ENCODE data around the gene ORC3.

The ORC3 gene

GRCh38 chr6:87705070-87705691 is 115.2 kb downstream of the ORC3 start (continued):
- peak; percentile 35; the same call in 1 of the 2 replicates for TF ChIP-seq SP7 (tag by site-specific recombination; IDR thresholded peaks at IDR 0.05)
- no peak for TF ChIP-seq RBAK (tag by site-specific recombination; IDR thresholded peaks at IDR 0.05)
- TF ChIP-seq ZNF266 (tag by site-specific recombination; IDR thresholded peaks at IDR 0.05; ENCODE audit: low read depth) = no peak
- TF ChIP-seq, protein P1, sequence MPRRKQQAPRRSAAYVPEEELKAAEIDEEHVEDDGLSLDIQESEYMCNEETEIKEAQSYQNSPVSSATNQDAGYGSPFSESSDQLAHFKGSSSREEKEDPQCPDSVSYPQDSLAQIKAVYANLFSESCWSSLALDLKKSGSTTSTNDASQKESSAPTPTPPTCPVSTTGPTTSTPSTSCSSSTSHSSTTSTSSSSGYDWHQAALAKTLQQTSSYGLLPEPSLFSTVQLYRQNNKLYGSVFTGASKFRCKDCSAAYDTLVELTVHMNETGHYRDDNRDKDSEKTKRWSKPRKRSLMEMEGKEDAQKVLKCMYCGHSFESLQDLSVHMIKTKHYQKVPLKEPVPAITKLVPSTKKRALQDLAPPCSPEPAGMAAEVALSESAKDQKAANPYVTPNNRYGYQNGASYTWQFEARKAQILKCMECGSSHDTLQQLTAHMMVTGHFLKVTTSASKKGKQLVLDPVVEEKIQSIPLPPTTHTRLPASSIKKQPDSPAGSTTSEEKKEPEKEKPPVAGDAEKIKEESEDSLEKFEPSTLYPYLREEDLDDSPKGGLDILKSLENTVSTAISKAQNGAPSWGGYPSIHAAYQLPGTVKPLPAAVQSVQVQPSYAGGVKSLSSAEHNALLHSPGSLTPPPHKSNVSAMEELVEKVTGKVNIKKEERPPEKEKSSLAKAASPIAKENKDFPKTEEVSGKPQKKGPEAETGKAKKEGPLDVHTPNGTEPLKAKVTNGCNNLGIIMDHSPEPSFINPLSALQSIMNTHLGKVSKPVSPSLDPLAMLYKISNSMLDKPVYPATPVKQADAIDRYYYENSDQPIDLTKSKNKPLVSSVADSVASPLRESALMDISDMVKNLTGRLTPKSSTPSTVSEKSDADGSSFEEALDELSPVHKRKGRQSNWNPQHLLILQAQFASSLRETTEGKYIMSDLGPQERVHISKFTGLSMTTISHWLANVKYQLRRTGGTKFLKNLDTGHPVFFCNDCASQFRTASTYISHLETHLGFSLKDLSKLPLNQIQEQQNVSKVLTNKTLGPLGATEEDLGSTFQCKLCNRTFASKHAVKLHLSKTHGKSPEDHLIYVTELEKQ (tag by site-specific recombination; IDR thresholded peaks at IDR 0.05; ENCODE audit: borderline replicate concordance) = no peak
- TF ChIP-seq ZNF155 (tag by site-specific recombination; IDR thresholded peaks at IDR 0.05) = no peak
- TF ChIP-seq MZF1 (tag by site-specific recombination; IDR thresholded peaks at IDR 0.05; ENCODE audit: borderline replicate concordance) = no peak; the same call in 1 of the 2 replicates
- no peak for TF ChIP-seq ZNF211 (tag by site-specific recombination; IDR thresholded peaks at IDR 0.05; ENCODE audit: low read depth)
- peak; percentile 32 for TF ChIP-seq OSR2 (tag by site-specific recombination; IDR thresholded peaks at IDR 0.05)
- TF ChIP-seq ZBTB17 (tag by site-specific recombination; IDR thresholded peaks at IDR 0.05) = peak; percentile 22; the same call in 1 of the 2 replicates
- TF ChIP-seq ZNF513 (tag by site-specific recombination; IDR thresholded peaks at IDR 0.05) = no peak
- TF ChIP-seq, protein P2, sequence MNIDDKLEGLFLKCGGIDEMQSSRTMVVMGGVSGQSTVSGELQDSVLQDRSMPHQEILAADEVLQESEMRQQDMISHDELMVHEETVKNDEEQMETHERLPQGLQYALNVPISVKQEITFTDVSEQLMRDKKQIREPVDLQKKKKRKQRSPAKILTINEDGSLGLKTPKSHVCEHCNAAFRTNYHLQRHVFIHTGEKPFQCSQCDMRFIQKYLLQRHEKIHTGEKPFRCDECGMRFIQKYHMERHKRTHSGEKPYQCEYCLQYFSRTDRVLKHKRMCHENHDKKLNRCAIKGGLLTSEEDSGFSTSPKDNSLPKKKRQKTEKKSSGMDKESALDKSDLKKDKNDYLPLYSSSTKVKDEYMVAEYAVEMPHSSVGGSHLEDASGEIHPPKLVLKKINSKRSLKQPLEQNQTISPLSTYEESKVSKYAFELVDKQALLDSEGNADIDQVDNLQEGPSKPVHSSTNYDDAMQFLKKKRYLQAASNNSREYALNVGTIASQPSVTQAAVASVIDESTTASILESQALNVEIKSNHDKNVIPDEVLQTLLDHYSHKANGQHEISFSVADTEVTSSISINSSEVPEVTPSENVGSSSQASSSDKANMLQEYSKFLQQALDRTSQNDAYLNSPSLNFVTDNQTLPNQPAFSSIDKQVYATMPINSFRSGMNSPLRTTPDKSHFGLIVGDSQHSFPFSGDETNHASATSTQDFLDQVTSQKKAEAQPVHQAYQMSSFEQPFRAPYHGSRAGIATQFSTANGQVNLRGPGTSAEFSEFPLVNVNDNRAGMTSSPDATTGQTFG (tag by site-specific recombination; IDR thresholded peaks at IDR 0.05; ENCODE audit: borderline replicate concordance) = no peak
- TF ChIP-seq ZNF394 (tag by site-specific recombination; IDR thresholded peaks at IDR 0.05; ENCODE audit: borderline replicate concordance) = no peak

- H3K27ac ChIP-seq (ENCODE audit: extremely low read depth, low read depth, low read length) = no peak overlapping the region
- 0 out of 2 replicates have a peak, but pooled peaks cover 3% of the 10 kb centered on the region for H3K4me1 ChIP-seq (ENCODE audit: control insufficient read depth, insufficient read depth, low read length)
- CTCF ChIA-PET = interaction anchor here (0.6 to 0.8 kb wide), 3 partner anchors 126 to 282 kb away, joined by 3 read pairs; no protein-coding TSS in a partner anchor
- H3K9me3 ChIP-seq (ENCODE audit: control insufficient read depth, insufficient read depth, low read depth, low read length) = no peaks in the 10 kb centered on the region
- POLR2A ChIA-PET = no interaction called here
- H3K4me3 ChIP-seq (ENCODE audit: low read depth, low read length) = no peak overlapping the region
- TF ChIP-seq ZNF114 (tag by site-specific recombination; IDR thresholded peaks at IDR 0.05) = no peak
- no peak for TF ChIP-seq GLIS1 (tag by site-specific recombination; IDR thresholded peaks at IDR 0.05)
- no peak for TF ChIP-seq ZNF157 (tag by site-specific recombination; IDR thresholded peaks at IDR 0.05)
- TF ChIP-seq ZNF571 (tag by site-specific recombination; IDR thresholded peaks at IDR 0.05) = no peak
- no peak for TF ChIP-seq ZBTB48 (tag by site-specific recombination; IDR thresholded peaks at IDR 0.05)
- TF ChIP-seq ZXDB (tag by site-specific recombination; IDR thresholded peaks at IDR 0.05) = 0 out of 2 replicates have a peak, but pooled peaks have one; percentile 27
- 0 out of 2 replicates have a peak, but pooled peaks have one; percentile 31 for TF ChIP-seq ZNF366 (tag by site-specific recombination; conservative IDR thresholded peaks at IDR 0.05)
- no peak for TF ChIP-seq ZSCAN23 (tag by site-specific recombination; IDR thresholded peaks at IDR 0.05)
- peak; percentile 98 for TF ChIP-seq ZNF121 (tag by site-specific recombination; IDR thresholded peaks at IDR 0.05)
- TF ChIP-seq, protein P3, sequence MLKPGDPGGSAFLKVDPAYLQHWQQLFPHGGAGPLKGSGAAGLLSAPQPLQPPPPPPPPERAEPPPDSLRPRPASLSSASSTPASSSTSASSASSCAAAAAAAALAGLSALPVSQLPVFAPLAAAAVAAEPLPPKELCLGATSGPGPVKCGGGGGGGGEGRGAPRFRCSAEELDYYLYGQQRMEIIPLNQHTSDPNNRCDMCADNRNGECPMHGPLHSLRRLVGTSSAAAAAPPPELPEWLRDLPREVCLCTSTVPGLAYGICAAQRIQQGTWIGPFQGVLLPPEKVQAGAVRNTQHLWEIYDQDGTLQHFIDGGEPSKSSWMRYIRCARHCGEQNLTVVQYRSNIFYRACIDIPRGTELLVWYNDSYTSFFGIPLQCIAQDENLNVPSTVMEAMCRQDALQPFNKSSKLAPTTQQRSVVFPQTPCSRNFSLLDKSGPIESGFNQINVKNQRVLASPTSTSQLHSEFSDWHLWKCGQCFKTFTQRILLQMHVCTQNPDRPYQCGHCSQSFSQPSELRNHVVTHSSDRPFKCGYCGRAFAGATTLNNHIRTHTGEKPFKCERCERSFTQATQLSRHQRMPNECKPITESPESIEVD (tag by site-specific recombination; IDR thresholded peaks at IDR 0.05) = peak; percentile 22; the same call in 1 of the 2 replicates
- TF ChIP-seq TRIM28 (IDR thresholded peaks at IDR 0.05; ENCODE audit: borderline replicate concordance, low read length) = no peak
- TF ChIP-seq ZNF354C (tag by site-specific recombination; IDR thresholded peaks at IDR 0.05; ENCODE audit: borderline replicate concordance, low read depth) = no peak
- TF ChIP-seq ZNF138 (tag by site-specific recombination; IDR thresholded peaks at IDR 0.05; ENCODE audit: borderline replicate concordance) = no peak
- no peak for TF ChIP-seq ZNF132 (tag by site-specific recombination; IDR thresholded peaks at IDR 0.05; ENCODE audit: borderline replicate concordance)
- no peaks in the 10 kb centered on the region for H3K36me3 ChIP-seq (ENCODE audit: control insufficient read depth in 2 of 2, insufficient read depth in 1 of 2, low read length in 2 of 2)
Measured at GRCh38 chr6:87706187-87706966, 116.4 kb downstream of the ORC3 start.
